ENCODE measurements around the gene TMEM179B. TPM values are rescaled to one million over a fixed set of nuclear protein-coding genes. Genes with fewer than 3 reads are reported as not detected.

Gene TMEM179B
- total and polyA plus RNA-seq, 9 of the 15 experiments (the other 6 are each of a cell fraction or from before 2014, with no cell fraction given): 27.7 to 105 (median 37.0) TPM

GRCh38 chr11:62753736-62754603 is 33.2 kb upstream of the TMEM179B start, which contains the start of gene ZBTB3 (continued):
- TF ChIP-seq MYC (IDR thresholded peaks at IDR 0.05; ENCODE audit: low read depth, low read length): peak; percentile 13; the same call in 1 of the 2 replicates
- TF ChIP-seq MYC (CRISPR knock-in tag; IDR thresholded peaks at IDR 0.05; ENCODE audit: borderline replicate concordance, low read depth): no peak; the same call in 1 of the 2 replicates
- TF ChIP-seq NFATC3 (IDR thresholded peaks at IDR 0.05): no peak
- TF ChIP-seq, protein P1, sequence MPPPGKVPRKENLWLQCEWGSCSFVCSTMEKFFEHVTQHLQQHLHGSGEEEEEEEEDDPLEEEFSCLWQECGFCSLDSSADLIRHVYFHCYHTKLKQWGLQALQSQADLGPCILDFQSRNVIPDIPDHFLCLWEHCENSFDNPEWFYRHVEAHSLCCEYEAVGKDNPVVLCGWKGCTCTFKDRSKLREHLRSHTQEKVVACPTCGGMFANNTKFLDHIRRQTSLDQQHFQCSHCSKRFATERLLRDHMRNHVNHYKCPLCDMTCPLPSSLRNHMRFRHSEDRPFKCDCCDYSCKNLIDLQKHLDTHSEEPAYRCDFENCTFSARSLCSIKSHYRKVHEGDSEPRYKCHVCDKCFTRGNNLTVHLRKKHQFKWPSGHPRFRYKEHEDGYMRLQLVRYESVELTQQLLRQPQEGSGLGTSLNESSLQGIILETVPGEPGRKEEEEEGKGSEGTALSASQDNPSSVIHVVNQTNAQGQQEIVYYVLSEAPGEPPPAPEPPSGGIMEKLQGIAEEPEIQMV (tag; conservative IDR thresholded peaks at IDR 0.05; ENCODE audit: low read depth): no peak
- TF ChIP-seq CHD2 (IDR thresholded peaks at IDR 0.05; ENCODE audit: low read depth, low read length): peak; percentile 87
- TF ChIP-seq FOXM1 (IDR thresholded peaks at IDR 0.05; ENCODE audit: low read depth): 0 out of 2 replicates have a peak, but pooled peaks have one; percentile 35
- TF ChIP-seq FOXM1 (CRISPR knock-in tag; IDR thresholded peaks at IDR 0.05; ENCODE audit: low read depth): 0 out of 2 replicates have a peak, but pooled peaks have one; percentile 68
- TF ChIP-seq POLR2G (IDR thresholded peaks at IDR 0.05; ENCODE audit: low read depth, low read length): peak; percentile 96
- TF ChIP-seq SIN3B (IDR thresholded peaks at IDR 0.05; ENCODE audit: low read depth): peak; percentile 77; the same call in 1 of the 2 replicates
- peak in 1 of 2 experiments; percentile 91; a peak in 2 of 4 replicates for TF ChIP-seq TEAD1 (CRISPR knock-in tag; IDR thresholded peaks at IDR 0.05)
- TF ChIP-seq NEUROD1 (IDR thresholded peaks at IDR 0.05; ENCODE audit: borderline replicate concordance, low read depth, low read length, partially characterized antibody): peak; percentile 98
- TF ChIP-seq ZNF77 (CRISPR knock-in tag; IDR thresholded peaks at IDR 0.05): no peak
- TF ChIP-seq PCBP2 (IDR thresholded peaks at IDR 0.05; ENCODE audit: low read depth, low read length, poor library complexity, severe bottlenecking): no peak
- TF ChIP-seq BHLHE40 (IDR thresholded peaks at IDR 0.05; ENCODE audit: low read length): peak; percentile 18; the same call in 1 of the 2 replicates
- TF ChIP-seq HDAC8 (tag; IDR thresholded peaks at IDR 0.05): no peak
- peak; percentile 73 for TF ChIP-seq CREM (IDR thresholded peaks at IDR 0.05; ENCODE audit: low read depth)
- TF ChIP-seq TBP (optimal IDR thresholded peaks at IDR 0.05; ENCODE audit: low read depth, low read length): peak; percentile 69
- peak; percentile 99 for TF ChIP-seq SP1 (CRISPR knock-in tag; IDR thresholded peaks at IDR 0.05)
- peak; percentile 95 for TF ChIP-seq RBM25 (IDR thresholded peaks at IDR 0.05; ENCODE audit: low read depth, low read length, severe bottlenecking)
- no peak for TF ChIP-seq RREB1 (CRISPR knock-in tag; IDR thresholded peaks at IDR 0.05)
- peak; percentile 98 for TF ChIP-seq NFYB (IDR thresholded peaks at IDR 0.05; ENCODE audit: extremely low read depth, insufficient read length)
